Esophagus muscularis mucosa (tissue), 4 donors: ENCODE data around the gene RER1. TPM values are rescaled to one million over a fixed set of nuclear protein-coding genes. Genes with fewer than 3 reads are reported as not detected.

Source experiments
- DNase-seq: peaks from one replicate; pipeline ENCODE4 v3.0.0-alpha.2; 2017; ENCODE audit errors: extremely low spot score
- H3K27ac ChIP-seq, 4 donors: fragments of 200-600 bp; sonication (generic); replicated peaks in 1 of 4; 1 replicate in 3 of 4; 2 replicates in 1 of 4; pipeline ENCODE4 v1.5.1; 2016 to 2019; ENCODE audit warnings: mild to moderate bottlenecking in 1 of 4
- H3K27me3 ChIP-seq, 4 donors: fragments of 200-600 bp; sonication (generic); one replicate each; pipeline versions ENCODE4 v1.5.1 to v1.6.0; 2016 to 2019
- H3K36me3 ChIP-seq, 4 donors: fragments of 200-600 bp; sonication (generic); one replicate each; pipeline ENCODE4 v1.5.1; 2016 to 2019
- H3K4me1 ChIP-seq, 4 donors: fragments of 200-600 bp; sonication (generic); one replicate each; pipeline ENCODE4 v1.5.1; 2016 to 2019
- H3K4me3 ChIP-seq, 4 donors: fragments of 200-600 bp; sonication (generic); 1 replicate in 2 of 4; 2 replicates in 2 of 4; pipeline ENCODE4 v1.5.1; 2016 to 2019; ENCODE audit warnings: mild to moderate bottlenecking in 4 of 4, moderate library complexity in 1 of 4
- H3K9me3 ChIP-seq, 4 donors: fragments of 200-600 bp; sonication (generic); 1 replicate in 3 of 4; 2 replicates in 1 of 4; pipeline ENCODE4 v1.5.1; 2016 to 2019
- EP300 ChIP-seq: sonication (generic); formaldehyde crosslinking; IDR thresholded peaks from one replicate; pipeline ENCODE4 v1.6.1; 2017; ENCODE audit warnings: antibody characterized with exemption
- POLR2A ChIP-seq: fragments of 450-650 bp; IDR thresholded peaks from one replicate; pipeline ENCODE4 v1.6.1; 2017; ENCODE audit warnings: antibody characterized with exemption, moderate library complexity, mild to moderate bottlenecking, low read depth
- POLR2AphosphoS5 ChIP-seq, 2 donors: sonication (generic); formaldehyde crosslinking; IDR thresholded peaks; one replicate each; pipeline ENCODE4 v1.6.1; 2017; ENCODE audit warnings: antibody characterized with exemption in 2 of 2
- WGBS: methylation state at CpG from one replicate; pipeline ENCODE4 v1.1.5; 2018; 5-methylcytosine and 5-hydroxymethylcytosine counted together
- intact Hi-C: fragments of 100-400 bp; cut with DNase I; formaldehyde crosslinking; loops from one replicate; pipeline ENCODE4 v1.15.1; 2023
- total RNA-seq, 4 donors: library from RNA; depleted of rRNA; stranded (reverse); fragments of >200 nt; gene quantifications; one replicate each; pipeline versions ENCODE4 v1.1.0 to v1.2.1, GENCODE V29; 2016
- TF ChIP-seq, protein P1 (sequence below), 3 experiments: fragments of 200-600 bp in 2 of 3; fragments of 450-650 bp in 1 of 3; sonication (generic) in 2 of 3; IDR thresholded peaks; one replicate each; pipeline ENCODE4 v1.5.1; 2017 to 2019; ENCODE audit warnings: antibody characterized with exemption in 3 of 3, mild to moderate bottlenecking in 2 of 3, moderate library complexity in 1 of 3

RER1 gene
- total RNA-seq, 4 donors from 2014 or later: 47.3 to 67.3 (median 56.4) TPM

DNA sequence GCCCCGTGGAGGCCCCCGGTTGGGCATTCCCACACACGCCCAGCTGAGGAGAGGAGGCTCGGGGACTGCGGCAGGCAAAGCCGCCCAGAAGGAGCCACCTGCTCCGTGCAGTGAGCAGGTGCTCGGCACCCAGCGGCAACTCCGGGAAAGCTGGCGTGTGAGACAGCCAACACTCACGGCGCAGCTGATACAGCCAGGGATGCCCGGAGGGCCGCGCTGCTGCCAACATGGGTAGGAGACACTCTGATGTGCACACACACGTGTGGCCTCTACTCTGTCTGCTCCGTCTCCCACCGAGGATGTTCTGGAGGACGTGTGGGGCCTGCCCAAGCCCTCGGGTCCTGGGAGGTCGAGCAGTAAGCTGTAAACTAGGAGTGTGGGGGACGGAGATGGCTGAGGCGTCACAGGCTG is 13.2 kb upstream of the RER1 start:
- Histone ChIP-seq H3K27ac (no peak overlapping the region), H3K4me3 (no peak overlapping the region), H3K27me3 (no peaks in the 10 kb centered on the region), H3K36me3 (peaks cover 0 to 6% (median 0%) of the 10 kb centered on the region in 4 donors), H3K9me3 (no peaks in the 10 kb centered on the region), H3K4me1 (peaks cover 9 to 20% (median 15%) of the 10 kb centered on the region in 4 donors)
- TF ChIP-seq EP300: no peak
- TF ChIP-seq POLR2AphosphoS5 (IDR thresholded peaks at IDR 0.05): no peak
- no peak for TF ChIP-seq POLR2A
- TF ChIP-seq, protein P1, sequence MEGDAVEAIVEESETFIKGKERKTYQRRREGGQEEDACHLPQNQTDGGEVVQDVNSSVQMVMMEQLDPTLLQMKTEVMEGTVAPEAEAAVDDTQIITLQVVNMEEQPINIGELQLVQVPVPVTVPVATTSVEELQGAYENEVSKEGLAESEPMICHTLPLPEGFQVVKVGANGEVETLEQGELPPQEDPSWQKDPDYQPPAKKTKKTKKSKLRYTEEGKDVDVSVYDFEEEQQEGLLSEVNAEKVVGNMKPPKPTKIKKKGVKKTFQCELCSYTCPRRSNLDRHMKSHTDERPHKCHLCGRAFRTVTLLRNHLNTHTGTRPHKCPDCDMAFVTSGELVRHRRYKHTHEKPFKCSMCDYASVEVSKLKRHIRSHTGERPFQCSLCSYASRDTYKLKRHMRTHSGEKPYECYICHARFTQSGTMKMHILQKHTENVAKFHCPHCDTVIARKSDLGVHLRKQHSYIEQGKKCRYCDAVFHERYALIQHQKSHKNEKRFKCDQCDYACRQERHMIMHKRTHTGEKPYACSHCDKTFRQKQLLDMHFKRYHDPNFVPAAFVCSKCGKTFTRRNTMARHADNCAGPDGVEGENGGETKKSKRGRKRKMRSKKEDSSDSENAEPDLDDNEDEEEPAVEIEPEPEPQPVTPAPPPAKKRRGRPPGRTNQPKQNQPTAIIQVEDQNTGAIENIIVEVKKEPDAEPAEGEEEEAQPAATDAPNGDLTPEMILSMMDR (IDR thresholded peaks at IDR 0.05): no peak
- intact Hi-C loops: no loop called here
- no peak for DNase-seq
- 87% methylated on average over 24 of the region's 24 CpGs for WGBS

DNA sequence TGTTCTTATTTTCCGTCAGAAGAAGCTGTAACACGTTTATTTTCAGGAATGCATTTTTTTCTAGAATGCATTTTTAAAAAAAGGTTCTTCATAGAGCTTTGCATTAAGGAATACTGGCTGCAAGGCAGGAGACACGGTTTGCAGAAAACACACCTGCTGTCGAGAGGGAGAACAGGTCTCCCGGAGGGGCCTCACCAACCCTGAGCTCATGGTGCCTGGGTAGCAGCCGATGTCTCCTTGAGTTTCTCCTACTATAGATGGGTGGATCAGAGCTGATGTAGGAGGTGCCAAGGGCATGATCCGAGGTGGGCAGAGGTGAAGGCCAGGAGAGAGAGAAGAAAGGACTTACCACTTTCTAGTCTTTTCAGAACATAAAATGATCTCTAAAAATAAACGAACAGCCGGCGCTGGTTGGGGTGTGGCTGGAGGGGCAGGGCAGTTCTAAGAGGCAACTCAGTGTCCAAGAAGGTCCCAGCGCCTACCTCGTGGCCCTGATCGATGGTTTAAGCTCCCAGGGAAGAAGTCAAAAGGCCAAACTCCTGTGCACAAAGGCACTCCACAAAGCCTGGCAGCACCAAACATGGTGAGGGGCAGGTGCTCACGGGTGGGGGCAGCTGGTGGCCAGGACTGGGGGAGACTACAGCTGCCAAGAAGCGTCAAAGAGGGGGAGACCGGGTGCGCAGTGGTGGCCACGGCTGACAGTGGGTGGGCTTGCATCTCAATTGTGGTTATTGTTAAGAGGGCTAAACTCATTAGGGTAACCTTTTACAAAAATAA is 12.5 kb upstream of the RER1 start:
- intact Hi-C loops: no loop called here
- 81% methylated on average over 18 of the region's 18 CpGs for WGBS
- peaks cover 0 to 3% (median 0%) of the 10 kb centered on the region in 4 donors for H3K36me3 ChIP-seq
- no peaks in the 10 kb centered on the region for H3K9me3 ChIP-seq
- peaks cover 9 to 20% (median 15%) of the 10 kb centered on the region in 4 donors for H3K4me1 ChIP-seq
- no peak overlapping the region for H3K4me3 ChIP-seq
- no peak overlapping the region for H3K27ac ChIP-seq
- DNase-seq: no peak
- H3K27me3 ChIP-seq: no peaks in the 10 kb centered on the region
- TF ChIP-seq POLR2A (no peak), EP300 (no peak), POLR2AphosphoS5 (IDR thresholded peaks at IDR 0.05) (no peak)
- TF ChIP-seq, protein P1 (IDR thresholded peaks at IDR 0.05): no peak

DNA sequence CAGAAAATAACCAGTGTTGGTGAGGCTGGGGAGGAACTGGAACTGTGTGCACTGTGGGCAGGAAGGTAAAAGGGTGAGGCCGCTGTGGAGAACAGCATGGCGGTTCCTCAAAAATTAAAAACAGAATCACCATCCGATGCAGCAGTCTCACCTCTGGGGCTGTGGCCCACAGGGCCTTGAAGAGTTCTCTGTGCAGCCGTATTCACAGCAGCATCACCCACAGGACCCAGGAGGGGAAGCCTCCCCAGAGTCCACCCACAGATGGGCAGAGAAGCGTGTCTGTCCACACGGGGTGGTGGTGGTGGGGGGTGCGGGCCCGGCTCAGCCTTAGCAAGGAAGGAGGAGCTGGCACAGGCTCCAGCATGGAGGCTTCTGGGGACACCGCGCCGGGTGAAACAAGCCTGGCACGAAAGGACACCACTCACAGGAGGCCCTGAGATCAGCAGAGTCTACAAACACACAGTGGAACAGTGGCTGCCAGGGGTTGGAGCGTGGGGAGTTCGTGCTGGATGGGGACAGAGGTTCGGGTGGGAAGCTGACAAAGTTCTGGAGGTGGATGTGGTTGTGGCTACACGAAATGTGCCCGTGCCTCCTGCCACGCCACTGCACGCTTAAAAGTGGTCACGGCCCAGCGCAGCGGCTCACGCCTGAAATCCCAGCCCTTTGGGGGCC is 11.8 kb upstream of the RER1 start:
- no peak for TF ChIP-seq POLR2AphosphoS5 (IDR thresholded peaks at IDR 0.05)
- TF ChIP-seq, protein P1 (IDR thresholded peaks at IDR 0.05): no peak
- no peak for TF ChIP-seq POLR2A
- TF ChIP-seq EP300: no peak
- Histone ChIP-seq H3K27ac (no peak overlapping the region), H3K4me1 (peaks cover 9 to 20% (median 15%) of the 10 kb centered on the region in 4 donors), H3K9me3 (no peaks in the 10 kb centered on the region), H3K27me3 (no peaks in the 10 kb centered on the region), H3K36me3 (no peaks in the 10 kb centered on the region), H3K4me3 (no peak overlapping the region)
- DNase-seq: no peak
- WGBS: 88% methylated on average over 17 of the region's 23 CpGs
- intact Hi-C loops: loop anchor here (5.0 kb wide), 1 partner anchor 63 kb away; no protein-coding TSS in a partner anchor

DNA sequence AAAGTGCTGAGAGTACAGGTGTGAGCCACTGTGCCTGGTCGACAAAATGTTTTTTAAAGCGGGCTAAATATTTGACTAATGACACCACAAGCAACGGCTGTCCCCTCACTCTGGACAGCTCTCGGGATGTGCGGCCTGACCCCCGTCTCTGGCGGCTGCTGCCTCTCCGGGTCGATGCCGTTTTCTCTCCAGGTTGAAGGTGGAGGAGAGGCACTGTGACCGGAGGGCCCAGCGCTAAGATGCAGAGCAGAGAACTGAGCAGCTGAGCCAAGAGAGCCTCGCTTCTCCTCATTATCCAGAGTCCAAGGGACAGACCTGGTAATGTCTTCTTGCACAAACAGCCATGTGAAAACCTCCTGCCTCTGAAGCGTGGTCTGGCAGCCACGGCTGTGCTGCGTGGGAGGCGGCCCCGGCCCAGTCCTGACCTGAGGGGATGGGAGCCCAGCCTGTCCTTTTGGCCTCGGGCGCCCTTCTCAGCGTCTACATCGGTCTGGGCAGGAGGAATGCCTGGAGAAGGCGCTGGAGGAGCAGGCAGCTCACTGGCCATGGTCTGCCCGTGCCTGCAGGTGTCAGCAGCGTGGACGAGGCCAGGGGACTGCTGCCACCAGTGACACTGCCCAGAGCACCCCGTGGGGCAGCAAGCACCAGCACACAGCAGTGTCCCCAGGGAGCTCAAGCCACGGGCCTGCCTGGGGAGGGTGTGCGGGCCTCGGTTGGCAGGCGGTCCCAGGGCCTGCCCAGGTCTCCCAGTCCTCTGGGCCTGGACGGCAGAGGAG is 10.6 kb upstream of the RER1 start:
- WGBS: 81% methylated on average over 22 of the region's 32 CpGs
- Histone ChIP-seq H3K27ac (peak overlapping the region in 3 of 4 donors; percentile 5 to 22 (median 13)), H3K4me1 (peaks cover 9 to 20% (median 15%) of the 10 kb centered on the region in 4 donors), H3K4me3 (no peak overlapping the region), H3K36me3 (no peaks in the 10 kb centered on the region), H3K27me3 (no peaks in the 10 kb centered on the region), H3K9me3 (no peaks in the 10 kb centered on the region)
- intact Hi-C loops: loop anchor here (1.0 to 5.0 kb wide), 2 partner anchors 64 to 186 kb away; no protein-coding TSS in a partner anchor
- no peak for DNase-seq
- no peak for TF ChIP-seq POLR2A
- TF ChIP-seq POLR2AphosphoS5 (IDR thresholded peaks at IDR 0.05): no peak
- no peak for TF ChIP-seq EP300
- TF ChIP-seq, protein P1 (IDR thresholded peaks at IDR 0.05): no peak
